Subcutaneous adipose tissue (tissue), 4 donors: ENCODE results near the gene PKN1. TPM values are rescaled to one million over a fixed set of nuclear protein-coding genes. Genes with fewer than 3 reads are reported as not detected.

ENCODE experiments used
- CTCF ChIP-seq: fragments of 450-650 bp; IDR thresholded peaks from one replicate; pipeline ENCODE4 v1.5.1; 2016; ENCODE audit warnings: low read depth, mild to moderate bottlenecking, control low read depth, antibody characterized with exemption, moderate library complexity
- total RNA-seq, 4 donors: library from RNA; depleted of rRNA; stranded (reverse); fragments of >200 nt; gene quantifications; one replicate each; pipeline ENCODE4 v1.1.0, GENCODE V29; 2016

Gene PKN1
- total RNA-seq, 4 donors from 2014 or later = 47.8 to 136 (median 75.8) TPM

DNA sequence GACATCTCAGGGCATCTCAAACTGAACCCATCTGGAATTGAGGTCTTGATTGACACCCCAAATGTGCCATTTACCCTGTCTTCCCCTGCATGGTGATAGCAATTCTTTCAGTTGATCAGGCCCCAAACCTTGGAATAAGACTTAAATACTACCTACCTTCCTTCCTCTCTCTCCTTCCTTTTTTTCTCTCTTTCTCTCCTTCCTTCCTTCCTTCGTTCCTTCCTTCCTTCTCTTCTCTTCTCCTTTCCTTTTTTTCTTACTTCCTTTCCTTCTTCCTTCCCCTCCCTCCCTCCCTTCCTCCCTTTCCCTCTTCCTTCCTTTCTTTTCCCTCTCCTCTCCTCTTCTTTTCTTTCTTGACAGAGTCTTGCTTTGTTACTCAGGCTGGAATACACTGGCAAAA lies 70.2 kb downstream of the PKN1 start:
- TF ChIP-seq CTCF = no peak

- TF ChIP-seq CTCF = no peak
Observed at GRCh38 chr19:14505488-14506239, 72.6 kb downstream of the PKN1 start.

- no peak for TF ChIP-seq CTCF
Observed at GRCh38 chr19:14507704-14508542, 74.8 kb downstream of the PKN1 start.

DNA sequence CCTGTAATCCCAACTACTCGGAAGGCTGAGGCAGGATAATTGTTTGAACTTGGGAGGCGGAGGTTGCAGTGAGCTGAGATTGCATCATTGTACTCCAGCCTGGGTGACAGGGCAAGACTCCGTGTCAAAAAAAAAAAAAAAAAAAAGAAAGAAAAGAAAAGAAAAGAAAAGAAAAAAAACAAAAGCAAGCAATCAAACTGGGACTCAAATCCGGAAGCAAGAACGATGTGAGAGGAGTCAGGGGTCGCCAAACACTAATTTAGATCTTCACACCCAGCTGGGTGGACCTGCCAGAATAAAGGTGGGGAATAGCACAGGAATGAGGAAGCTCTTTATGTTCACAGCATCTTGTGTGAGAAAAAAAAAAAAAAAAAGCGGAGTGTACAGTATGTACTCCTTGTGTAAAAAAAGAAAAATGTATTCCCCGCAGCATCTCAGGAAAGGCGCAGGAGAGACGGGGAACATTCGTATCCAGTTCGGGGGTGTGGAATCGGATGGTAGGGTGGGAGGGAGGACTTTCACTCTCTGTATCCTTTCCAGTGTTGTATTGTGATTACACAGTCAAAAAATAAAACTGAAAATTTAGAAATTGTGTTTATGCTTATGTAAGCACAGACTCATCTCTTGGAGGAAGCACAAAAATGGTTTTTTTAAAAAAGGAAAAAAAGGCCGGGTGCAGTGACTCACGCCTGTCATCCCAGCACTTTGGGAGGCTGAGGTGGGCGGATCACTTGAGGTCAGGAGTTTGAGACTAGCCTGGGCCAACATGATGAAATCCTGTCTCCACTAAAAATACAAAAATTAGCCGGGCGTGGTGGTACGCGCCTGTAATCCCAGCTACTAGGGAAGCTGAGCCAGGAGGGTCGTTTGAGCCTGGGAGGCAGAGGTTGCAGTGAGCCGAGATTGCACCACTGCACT lies 77.5 kb downstream of the PKN1 start:
- TF ChIP-seq CTCF = no peak

DNA sequence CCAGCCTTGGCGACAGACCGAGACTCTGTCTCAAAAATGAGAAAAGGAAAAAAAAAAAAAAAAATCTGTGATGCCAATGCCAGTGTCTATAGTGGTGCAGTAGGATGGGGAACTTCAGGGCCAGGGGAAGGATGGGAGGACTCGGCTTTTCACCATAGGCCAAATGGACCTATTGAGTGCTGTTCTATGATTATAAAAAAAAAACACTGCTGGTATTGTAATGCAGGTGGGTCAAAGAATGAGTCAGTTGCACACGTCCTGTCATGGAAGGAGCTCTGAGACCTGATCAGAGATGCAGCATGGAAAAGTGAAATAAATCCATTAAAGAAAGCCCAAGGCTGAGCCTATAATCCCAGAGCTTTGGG lies 78.1 kb downstream of the PKN1 start:
- TF ChIP-seq CTCF = no peak

- TF ChIP-seq CTCF = no peak
Observed at GRCh38 chr19:14512406-14512961, 79.4 kb downstream of the PKN1 start.
